ENCODE measurements around the gene CHRD. TPM values are rescaled to one million over a fixed set of nuclear protein-coding genes. Genes with fewer than 3 reads are reported as not detected.

Gene CHRD
- total RNA-seq: 10 to 100 TPM in 2 of 4 donors, 1 to 10 TPM in 2; 5.7 to 16.3 (median 11.3) TPM
- 1 to 10 TPM in 2 of 3 donors, under 1 TPM in 1; 0.23 to 4.5 (median 1.8) TPM for polyA plus RNA-seq

DNA sequence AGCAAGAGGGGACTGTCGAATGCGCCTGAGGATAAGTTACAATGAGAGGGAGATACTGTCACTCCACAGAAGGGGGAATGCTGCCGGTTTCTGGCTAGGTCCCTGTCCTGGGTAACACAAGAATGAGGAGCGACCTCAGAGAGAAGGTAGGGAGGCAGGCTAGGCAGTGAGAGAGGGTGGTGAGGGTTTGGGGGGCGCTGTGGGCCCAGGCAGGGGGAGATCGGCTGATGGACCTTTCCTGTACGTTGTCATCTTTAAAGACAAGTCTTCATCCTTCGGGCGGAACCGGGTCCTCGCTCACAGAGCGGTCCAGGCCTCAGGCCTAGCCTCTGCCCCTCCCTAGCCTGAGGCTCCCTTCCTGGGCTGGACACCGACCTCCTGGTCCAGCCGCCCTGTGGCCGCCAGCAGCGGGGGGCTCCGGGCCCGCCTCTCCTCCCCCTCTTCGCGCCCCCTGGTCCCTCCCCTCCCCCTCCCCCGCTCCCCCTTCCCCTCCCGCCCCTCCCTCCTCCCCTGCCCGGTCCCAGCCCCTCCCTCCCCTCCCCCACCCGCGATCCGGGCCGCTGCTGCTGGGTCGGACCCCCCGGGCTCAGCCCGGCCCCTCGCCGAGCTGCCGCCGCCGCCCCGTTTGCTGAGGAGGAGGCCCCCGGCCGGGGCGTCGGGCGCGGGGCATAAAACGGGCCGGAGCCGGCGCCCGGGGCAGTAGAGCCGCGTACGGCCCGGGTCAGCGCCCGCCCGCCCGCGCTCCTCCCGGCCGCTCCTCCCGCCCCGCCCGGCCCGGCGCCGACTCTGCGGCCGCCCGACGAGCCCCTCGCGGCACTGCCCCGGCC is at the start of gene CHRD:
TSS of gene CHRD (plus strand) at position 697 of the 827 bp plus-strand sequence. CDS start 265 bp downstream, outside the sequence.
- WGBS, 2 donors: 11 to 19% methylated on average over 67 to 68 of the region's 71 CpGs
- H3K36me3 ChIP-seq: no peaks in the 10 kb centered on the region
- no peaks in the 10 kb centered on the region for H3K9me3 ChIP-seq
- peak; percentile 81 for DNase-seq
- TF ChIP-seq, protein P1, sequence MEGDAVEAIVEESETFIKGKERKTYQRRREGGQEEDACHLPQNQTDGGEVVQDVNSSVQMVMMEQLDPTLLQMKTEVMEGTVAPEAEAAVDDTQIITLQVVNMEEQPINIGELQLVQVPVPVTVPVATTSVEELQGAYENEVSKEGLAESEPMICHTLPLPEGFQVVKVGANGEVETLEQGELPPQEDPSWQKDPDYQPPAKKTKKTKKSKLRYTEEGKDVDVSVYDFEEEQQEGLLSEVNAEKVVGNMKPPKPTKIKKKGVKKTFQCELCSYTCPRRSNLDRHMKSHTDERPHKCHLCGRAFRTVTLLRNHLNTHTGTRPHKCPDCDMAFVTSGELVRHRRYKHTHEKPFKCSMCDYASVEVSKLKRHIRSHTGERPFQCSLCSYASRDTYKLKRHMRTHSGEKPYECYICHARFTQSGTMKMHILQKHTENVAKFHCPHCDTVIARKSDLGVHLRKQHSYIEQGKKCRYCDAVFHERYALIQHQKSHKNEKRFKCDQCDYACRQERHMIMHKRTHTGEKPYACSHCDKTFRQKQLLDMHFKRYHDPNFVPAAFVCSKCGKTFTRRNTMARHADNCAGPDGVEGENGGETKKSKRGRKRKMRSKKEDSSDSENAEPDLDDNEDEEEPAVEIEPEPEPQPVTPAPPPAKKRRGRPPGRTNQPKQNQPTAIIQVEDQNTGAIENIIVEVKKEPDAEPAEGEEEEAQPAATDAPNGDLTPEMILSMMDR (IDR thresholded peaks at IDR 0.05): no peak
- TF ChIP-seq POLR2A (IDR thresholded peaks at IDR 0.05) (no peak), EP300 (IDR thresholded peaks at IDR 0.05) (no peak), POLR2AphosphoS5 (IDR thresholded peaks at IDR 0.05) (no peak)
- peak within 1 kb of the TSS; percentile 65 to 72 (median 70) for H3K27ac ChIP-seq
- peaks cover 0 to 23% (median 19%) of the 10 kb centered on the region in 4 donors for H3K4me1 ChIP-seq
- intact Hi-C loops (cut with DNase I): no loop called here
- H3K27me3 ChIP-seq: peaks cover 3 to 36% (median 30%) of the 10 kb centered on the region in 3 donors
- H3K4me3 ChIP-seq: peak within 1 kb of the TSS; percentile 25 to 58 (median 54)

DNA sequence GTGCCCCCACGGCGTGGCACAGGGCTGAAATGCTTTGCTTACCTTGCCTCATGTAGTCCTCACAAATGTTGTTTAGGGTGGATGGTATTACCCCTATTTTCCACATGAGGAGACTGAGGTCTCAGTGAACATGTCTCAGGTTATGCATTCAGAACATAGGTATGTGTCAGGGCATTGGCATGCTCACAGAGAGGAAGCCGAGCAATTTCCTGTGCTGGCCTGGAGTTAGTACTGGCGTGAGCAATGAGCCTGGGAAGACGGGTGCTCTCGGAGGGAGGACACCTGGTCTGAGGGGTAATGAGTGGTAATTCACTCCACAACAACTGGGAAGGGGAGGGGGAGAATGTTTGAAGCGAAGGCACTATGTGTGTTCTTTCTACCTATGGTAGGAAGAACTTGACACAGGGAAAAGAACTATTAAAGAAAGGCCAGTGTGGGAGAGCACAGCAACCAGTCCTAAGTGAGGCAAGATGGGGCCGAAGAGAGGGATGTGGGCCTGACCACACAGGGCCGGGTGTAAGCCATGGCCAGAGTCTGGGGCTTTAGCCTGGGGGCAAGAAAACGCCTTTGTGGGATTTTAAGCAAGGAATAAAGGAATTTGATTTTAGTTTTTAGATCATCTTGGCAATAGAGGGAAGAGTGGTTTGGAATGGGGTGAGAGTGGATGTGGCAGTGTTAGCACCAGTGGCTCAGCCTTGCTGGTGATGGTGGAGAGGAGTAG is 47.3 kb upstream of the CHRD start:
- intact Hi-C loops (cut with DNase I): loop anchor here (10.0 kb wide), 1 partner anchor 698 kb away; the partner anchor contains the start of gene KLHL24
- Histone ChIP-seq H3K4me3 (no peak overlapping the region), H3K27ac (peak overlapping the region; percentile 17 to 100 (median 80)), H3K9me3 (no peaks in the 10 kb centered on the region), H3K4me1 (peaks cover 3 to 25% (median 20%) of the 10 kb centered on the region in 4 donors), H3K27me3 (no peaks in the 10 kb centered on the region), H3K36me3 (peaks cover 43 to 78% (median 75%) of the 10 kb centered on the region in 4 donors)
- TF ChIP-seq POLR2A (IDR thresholded peaks at IDR 0.05) (no peak), POLR2AphosphoS5 (IDR thresholded peaks at IDR 0.05) (peak in 1 of 4 donors; percentile 25), EP300 (IDR thresholded peaks at IDR 0.05) (no peak)
- TF ChIP-seq, protein P1 (IDR thresholded peaks at IDR 0.05): no peak
- WGBS, 2 donors: 86 to 89% methylated on average over 10 of the region's 10 CpGs
- DNase-seq: no peak

DNA sequence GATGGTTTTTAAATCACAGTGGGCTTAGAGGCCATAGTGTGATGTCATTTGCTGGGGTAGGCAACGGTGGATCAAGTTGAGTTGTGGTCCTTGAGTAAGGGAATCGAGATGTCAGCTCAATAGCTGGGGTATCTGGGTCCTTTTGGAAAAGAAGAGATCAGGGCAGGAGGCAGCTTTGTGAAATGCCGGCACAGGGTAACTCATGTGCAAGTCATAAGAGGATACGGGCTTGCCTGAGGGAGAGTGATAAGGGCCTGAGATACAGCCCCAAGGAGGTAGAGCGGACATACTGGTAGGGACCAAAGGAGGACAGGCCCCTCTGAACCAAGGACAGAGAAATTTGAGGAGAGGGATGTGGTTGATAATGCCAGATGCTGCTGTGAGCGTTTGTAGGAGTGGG is 46.7 kb upstream of the CHRD start:
- Histone ChIP-seq H3K4me3 (no peak overlapping the region), H3K27ac (peak overlapping the region in 3 of 4 donors; percentile 61 to 100 (median 99)), H3K36me3 (peaks cover 36 to 72% (median 69%) of the 10 kb centered on the region in 4 donors), H3K4me1 (peaks cover 3 to 32% (median 27%) of the 10 kb centered on the region in 4 donors), H3K9me3 (no peaks in the 10 kb centered on the region), H3K27me3 (no peaks in the 10 kb centered on the region)
- TF ChIP-seq POLR2A (IDR thresholded peaks at IDR 0.05): no peak
- TF ChIP-seq POLR2AphosphoS5 (IDR thresholded peaks at IDR 0.05): no peak
- TF ChIP-seq, protein P1 (IDR thresholded peaks at IDR 0.05): no peak
- TF ChIP-seq EP300 (IDR thresholded peaks at IDR 0.05): no peak
- 84 to 90% methylated on average over 6 of the region's 6 CpGs for WGBS, 2 donors
- no peak for DNase-seq
- intact Hi-C loops (cut with DNase I): loop anchor here (10.0 kb wide), 1 partner anchor 698 kb away; the partner anchor contains the start of gene KLHL24

DNA sequence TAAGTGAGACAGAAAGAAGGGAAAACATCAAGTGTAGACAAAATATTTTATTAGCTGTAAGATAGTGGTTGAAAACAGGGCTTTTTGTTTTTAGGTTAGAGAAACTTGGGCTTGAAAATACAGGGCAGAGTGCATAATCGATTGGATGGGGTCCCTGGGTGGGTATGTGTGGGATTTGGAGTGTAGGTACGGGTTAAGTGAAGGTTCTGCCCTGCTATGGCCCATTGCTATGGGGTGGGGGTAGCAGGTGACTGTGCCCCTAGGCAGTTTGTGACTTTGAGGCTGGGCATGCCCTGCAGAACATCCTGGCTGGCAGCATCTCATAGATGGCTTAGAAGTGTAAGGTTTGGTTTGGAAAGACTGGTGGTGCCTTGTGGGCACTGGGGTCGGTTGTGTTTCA is 46.2 kb upstream of the CHRD start:
- peaks cover 3 to 35% (median 32%) of the 10 kb centered on the region in 4 donors for H3K4me1 ChIP-seq
- H3K36me3 ChIP-seq: peaks cover 31 to 67% (median 64%) of the 10 kb centered on the region in 4 donors
- intact Hi-C loops (cut with DNase I): loop anchor here (10.0 kb wide), 1 partner anchor 699 kb away; the partner anchor contains the start of gene KLHL24

More for the DNA sequence above, 46.2 kb upstream of the CHRD start:
- DNase-seq: no peak
- TF ChIP-seq POLR2AphosphoS5 (IDR thresholded peaks at IDR 0.05) (no peak), EP300 (IDR thresholded peaks at IDR 0.05) (no peak), POLR2A (IDR thresholded peaks at IDR 0.05) (no peak)
- TF ChIP-seq, protein P1 (IDR thresholded peaks at IDR 0.05): no peak
- Histone ChIP-seq H3K4me3 (no peak overlapping the region), H3K27ac (peak overlapping the region in 3 of 4 donors; percentile 61 to 100 (median 99)), H3K27me3 (no peaks in the 10 kb centered on the region), H3K9me3 (no peaks in the 10 kb centered on the region)
- WGBS, 2 donors: 83 to 89% methylated on average over 3 of the region's 3 CpGs
